Karpas-422 (cell line): ENCODE data around the gene C17orf75. TPM values are rescaled to one million over a fixed set of nuclear protein-coding genes. Genes with fewer than 3 reads are reported as not detected.
"Not testable (repeated sequence)": the region's sequence is repeated elsewhere in the genome, so short reads cannot be mapped to it uniquely, and the experiment has no call there.

Experiments
- DNase-seq: peaks from one replicate; pipeline ENCODE4 v3.0.0-alpha.2; 2015
- H2AFZ ChIP-seq: fragments of 200-600 bp; sonication (generic); 2 replicates; pipeline ENCODE4 v1.6.1; 2014; ENCODE audit warnings: antibody characterized with exemption, low read length, mixed read lengths
- H3K27ac ChIP-seq: fragments of 200-600 bp; sonication (generic); 2 replicates; pipeline ENCODE4 v1.5.1; 2014; ENCODE audit warnings: mild to moderate bottlenecking, low read length, moderate library complexity
- H3K27me3 ChIP-seq: fragments of 200-600 bp; sonication (generic); 2 replicates; pipeline ENCODE4 v1.6.1; 2014; ENCODE audit warnings: low read length, mixed read lengths
- H3K36me3 ChIP-seq: fragments of 200-600 bp; sonication (generic); 2 replicates; pipeline ENCODE4 v1.6.1; 2014; ENCODE audit warnings: low read length, mixed read lengths; ENCODE audit not compliant: insufficient read depth
- H3K4me1 ChIP-seq: fragments of 200-600 bp; sonication (generic); 2 replicates; pipeline ENCODE4 v1.6.1; 2014; ENCODE audit warnings: mild to moderate bottlenecking, low read length, mixed read lengths
- H3K4me2 ChIP-seq: fragments of 200-600 bp; sonication (generic); 2 replicates; pipeline ENCODE4 v1.6.1; 2014; ENCODE audit warnings: low read length, low read depth, mild to moderate bottlenecking; ENCODE audit not compliant: poor library complexity, severe bottlenecking
- H3K4me3 ChIP-seq: fragments of 200-600 bp; sonication (generic); 2 replicates; pipeline ENCODE4 v1.5.1; 2014; ENCODE audit warnings: mild to moderate bottlenecking, antibody characterized with exemption, low read length, mixed read lengths
- H3K79me2 ChIP-seq: fragments of 200-600 bp; sonication (generic); 2 replicates; pipeline ENCODE4 v1.6.1; 2014; ENCODE audit warnings: mild to moderate bottlenecking, low read length, mixed read lengths
- H3K9ac ChIP-seq: fragments of 200-600 bp; sonication (generic); 2 replicates; pipeline ENCODE4 v1.6.0; 2014; ENCODE audit warnings: low read length
- H3K9me2 ChIP-seq: fragments of 200-600 bp; sonication (generic), shearing (Covaris generic); replicated peaks from 2 replicates; pipeline ENCODE4 v1.6.0; 2014; ENCODE audit warnings: mild to moderate bottlenecking, low read length, moderate library complexity; ENCODE audit not compliant: insufficient read depth
- H3K9me3 ChIP-seq: fragments of 300-700, 200-600 bp; sonication (generic); 2 replicates; pipeline ENCODE4 v1.6.1; 2014; ENCODE audit warnings: low read length, mixed read lengths
- H4K20me1 ChIP-seq: fragments of 200-600 bp; sonication (generic); 2 replicates; pipeline ENCODE4 v1.6.1; 2014; ENCODE audit warnings: mild to moderate bottlenecking, antibody characterized with exemption, low read length, low read depth; ENCODE audit not compliant: insufficient read depth
- total RNA-seq: library from RNA; depleted of rRNA; stranded (reverse); fragments of >200 nt; shearing (Covaris generic); gene quantifications from 2 replicates; pipeline ENCODE4 v1.2.3, GENCODE V29; 2014; ENCODE audit warnings: low replicate concordance

Gene C17orf75
- total RNA-seq, 1 experiment from 2014 or later: 31.3 TPM

DNA sequence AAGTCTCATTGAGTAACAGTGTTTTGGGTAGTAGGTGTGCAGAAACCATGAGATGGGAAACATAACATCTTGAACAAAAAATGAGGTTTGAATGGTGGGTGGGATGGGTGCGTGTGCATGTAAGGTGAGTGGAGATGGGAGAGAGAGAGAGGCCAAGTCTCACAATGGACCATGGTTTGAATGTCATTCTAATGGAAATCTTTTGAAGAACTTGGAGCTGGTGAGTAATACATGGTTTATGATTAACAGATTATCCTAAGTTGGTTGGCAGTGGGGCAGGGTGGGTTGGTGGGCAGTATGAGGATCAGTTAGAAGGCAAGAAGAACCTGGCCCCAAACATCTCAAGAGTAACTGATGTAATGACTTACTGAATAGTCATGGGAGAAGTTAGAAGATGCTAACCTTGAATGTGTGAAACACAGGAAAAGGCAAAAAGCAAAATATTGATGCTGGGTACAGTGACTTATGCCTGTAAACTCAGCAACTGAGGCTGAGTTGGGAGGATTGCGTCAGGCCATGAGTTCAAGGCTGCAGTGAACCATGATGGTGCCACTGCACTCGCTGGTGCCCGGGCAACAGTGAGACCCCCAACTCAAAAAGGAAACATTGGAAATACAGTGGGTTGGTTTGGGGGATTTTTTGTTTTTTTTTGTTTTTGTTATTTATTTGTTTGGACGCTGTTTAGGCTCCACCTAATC, 40.7 kb upstream of the C17orf75 start:
- Histone ChIP-seq H3K9me2 (no peaks in the 10 kb centered on the region), H3K4me2 (no peak overlapping the region), H4K20me1 (no peaks in the 10 kb centered on the region), H3K4me1 (no peaks in the 10 kb centered on the region), H3K27ac (no peak overlapping the region), H3K27me3 (no peaks in the 10 kb centered on the region), H2AFZ (no peak overlapping the region), H3K36me3 (peaks cover 46% of the 10 kb centered on the region), H3K9me3 (no peaks in the 10 kb centered on the region), H3K79me2 (peaks cover 7% of the 10 kb centered on the region; the same call in 1 of the 2 replicates), H3K9ac (no peak overlapping the region), H3K4me3 (no peak overlapping the region)
- no peak for DNase-seq

DNA sequence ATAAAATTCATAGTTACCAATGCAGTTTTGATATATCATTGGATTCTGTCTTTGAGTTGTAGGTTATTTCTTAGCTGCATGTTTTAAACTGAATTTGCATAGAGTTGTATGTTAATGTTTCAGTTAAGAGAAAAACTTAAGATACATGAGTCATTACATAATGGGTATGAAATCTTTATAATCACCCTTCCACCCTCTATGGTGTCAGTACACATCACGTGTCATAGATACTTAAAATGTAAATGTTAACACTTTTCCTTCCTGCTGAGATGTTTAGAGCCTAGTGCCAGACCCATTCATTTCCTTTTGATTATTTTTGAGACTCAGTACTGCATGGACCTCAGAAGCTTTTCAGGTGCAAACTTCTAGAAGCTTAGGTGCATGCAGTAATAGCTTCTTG, 28.5 kb upstream of the C17orf75 start:
- no peak overlapping the region for H3K9ac ChIP-seq
- H4K20me1 ChIP-seq: peaks cover 15% of the 10 kb centered on the region
- no peaks in the 10 kb centered on the region for H3K27me3 ChIP-seq
- DNase-seq: no peak
- H3K4me1 ChIP-seq: peaks cover 7% of the 10 kb centered on the region; the same call in 1 of the 2 replicates
- peaks cover 85% of the 10 kb centered on the region for H3K36me3 ChIP-seq
- H3K9me3 ChIP-seq: no peaks in the 10 kb centered on the region
- H3K4me3 ChIP-seq: no peak overlapping the region
- H2AFZ ChIP-seq: no peak overlapping the region
- no peaks in the 10 kb centered on the region for H3K9me2 ChIP-seq
- H3K4me2 ChIP-seq: no peak overlapping the region
- H3K27ac ChIP-seq: no peak overlapping the region
- H3K79me2 ChIP-seq: peaks cover 84% of the 10 kb centered on the region

DNA sequence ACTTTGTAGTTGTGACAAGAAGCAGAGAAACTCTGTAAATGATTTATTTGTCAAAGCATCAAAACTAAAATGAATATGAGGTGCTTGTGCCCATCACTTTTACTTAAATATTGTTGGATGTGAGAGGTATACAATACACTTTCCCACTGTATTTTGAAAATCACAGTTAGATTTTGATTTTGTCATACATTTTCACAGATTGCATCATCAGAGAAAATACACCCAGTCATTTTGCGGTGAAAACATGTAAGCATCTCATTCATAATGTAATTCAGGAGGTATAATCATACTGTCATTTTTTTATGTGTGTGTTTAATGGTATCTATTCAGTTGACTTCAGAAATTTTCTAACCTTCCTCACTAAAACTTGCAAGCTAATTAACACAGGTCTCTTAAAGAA, 19.3 kb upstream of the C17orf75 start:
- H3K9me3 ChIP-seq: no peaks in the 10 kb centered on the region
- peaks cover 81% of the 10 kb centered on the region for H3K79me2 ChIP-seq
- no peak overlapping the region for H3K4me3 ChIP-seq
- H3K9me2 ChIP-seq: no peaks in the 10 kb centered on the region
- H3K36me3 ChIP-seq: peaks cover 74% of the 10 kb centered on the region
- no peak overlapping the region for H3K9ac ChIP-seq
- H4K20me1 ChIP-seq: peaks cover 41% of the 10 kb centered on the region
- no peak overlapping the region for H2AFZ ChIP-seq
- no peak overlapping the region for H3K27ac ChIP-seq
- H3K4me2 ChIP-seq: no peak overlapping the region
- no peaks in the 10 kb centered on the region for H3K4me1 ChIP-seq
- no peaks in the 10 kb centered on the region for H3K27me3 ChIP-seq
- DNase-seq: no peak

DNA sequence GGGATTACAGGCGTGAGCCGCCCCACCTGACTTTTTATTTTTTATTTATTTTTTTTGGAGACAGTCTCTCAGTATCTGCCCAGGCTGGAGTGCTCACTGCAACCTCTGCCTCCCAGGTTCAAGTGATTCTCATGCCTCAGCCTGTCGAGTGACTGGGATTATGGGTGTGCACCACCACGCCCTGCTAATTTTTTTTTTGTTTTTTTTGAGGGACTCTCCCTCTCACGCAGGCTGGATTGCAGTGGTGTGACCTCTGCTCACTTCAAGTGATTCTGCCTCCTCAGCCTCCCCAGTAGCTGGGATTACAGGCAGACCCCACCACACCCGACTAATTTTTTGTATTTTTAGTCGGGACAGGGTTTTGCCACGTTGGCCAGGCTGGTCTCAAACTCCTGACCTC, 15.6 kb upstream of the C17orf75 start:
- H3K4me3 ChIP-seq: no peak overlapping the region
- H3K27me3 ChIP-seq: no peaks in the 10 kb centered on the region
- H2AFZ ChIP-seq: no peak overlapping the region
- H3K4me1 ChIP-seq: no peaks in the 10 kb centered on the region; the same call in none of the 2 replicates
- peaks cover 62% of the 10 kb centered on the region for H4K20me1 ChIP-seq
- peaks cover 91% of the 10 kb centered on the region for H3K79me2 ChIP-seq
- H3K27ac ChIP-seq: no peak overlapping the region
- no peak for DNase-seq
- no peak overlapping the region for H3K4me2 ChIP-seq
- H3K36me3 ChIP-seq: peaks cover 65% of the 10 kb centered on the region
- H3K9me2 ChIP-seq: no peaks in the 10 kb centered on the region
- H3K9me3 ChIP-seq: no peaks in the 10 kb centered on the region
- H3K9ac ChIP-seq: no peak overlapping the region

DNA sequence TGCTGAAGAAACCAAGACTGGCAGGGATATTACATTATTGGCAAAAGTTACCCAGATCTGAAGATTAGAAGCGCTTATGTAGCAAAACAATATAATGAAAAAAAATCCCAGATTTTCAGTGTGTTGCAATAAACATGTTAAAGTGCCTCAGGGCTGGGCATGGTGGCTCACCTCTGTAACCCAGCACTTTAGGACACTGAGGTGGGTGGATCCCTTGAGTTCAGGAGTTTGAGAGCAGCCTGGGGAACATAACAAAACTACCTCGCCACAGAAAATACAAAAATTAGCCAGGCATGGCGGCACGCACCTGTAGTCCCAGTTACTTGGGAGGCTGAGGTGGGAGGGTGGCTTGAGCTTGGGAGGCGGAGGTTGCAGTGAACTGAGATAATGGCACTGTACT, 14.8 kb upstream of the C17orf75 start:
- H3K9me3 ChIP-seq: no peaks in the 10 kb centered on the region
- H3K9ac ChIP-seq: no peak overlapping the region
- no peaks in the 10 kb centered on the region for H3K9me2 ChIP-seq
- DNase-seq: no peak
- no peak overlapping the region for H3K27ac ChIP-seq
- peaks cover 9% of the 10 kb centered on the region for H3K4me1 ChIP-seq
- H3K27me3 ChIP-seq: no peaks in the 10 kb centered on the region
- H3K79me2 ChIP-seq: peaks cover 91% of the 10 kb centered on the region
- H4K20me1 ChIP-seq: peaks cover 64% of the 10 kb centered on the region
- H3K4me3 ChIP-seq: no peak overlapping the region
- H2AFZ ChIP-seq: no peak overlapping the region
- H3K4me2 ChIP-seq: no peak overlapping the region
- H3K36me3 ChIP-seq: peaks cover 64% of the 10 kb centered on the region

DNA sequence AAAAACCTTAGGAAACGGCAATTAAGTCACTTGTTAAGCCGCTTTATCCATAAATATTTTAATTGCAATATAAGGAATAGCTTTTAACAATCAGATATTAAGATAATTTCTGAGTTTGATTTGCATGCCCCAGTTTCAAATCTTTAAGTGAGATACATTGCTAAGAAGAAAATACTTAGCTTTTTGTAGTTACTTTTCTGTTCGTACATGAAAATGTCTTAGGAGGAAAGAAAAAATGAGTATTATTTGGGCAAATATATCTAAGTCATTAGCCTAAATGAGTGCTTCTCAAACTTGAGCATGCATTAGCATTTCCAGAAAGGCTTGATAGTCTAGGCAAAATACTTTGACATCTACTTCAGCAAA, 14.4 kb upstream of the C17orf75 start:
- H3K9me3 ChIP-seq: no peaks in the 10 kb centered on the region
- H3K27me3 ChIP-seq: no peaks in the 10 kb centered on the region
- no peak overlapping the region for H3K9ac ChIP-seq
- peaks cover 12% of the 10 kb centered on the region for H3K4me1 ChIP-seq
- H4K20me1 ChIP-seq: peaks cover 67% of the 10 kb centered on the region
- H3K27ac ChIP-seq: no peak overlapping the region
- H3K4me3 ChIP-seq: no peak overlapping the region
- no peak for DNase-seq
- no peak overlapping the region for H2AFZ ChIP-seq
- H3K36me3 ChIP-seq: peaks cover 66% of the 10 kb centered on the region
- H3K4me2 ChIP-seq: no peak overlapping the region
- no peaks in the 10 kb centered on the region for H3K9me2 ChIP-seq
- H3K79me2 ChIP-seq: peaks cover 91% of the 10 kb centered on the region

DNA sequence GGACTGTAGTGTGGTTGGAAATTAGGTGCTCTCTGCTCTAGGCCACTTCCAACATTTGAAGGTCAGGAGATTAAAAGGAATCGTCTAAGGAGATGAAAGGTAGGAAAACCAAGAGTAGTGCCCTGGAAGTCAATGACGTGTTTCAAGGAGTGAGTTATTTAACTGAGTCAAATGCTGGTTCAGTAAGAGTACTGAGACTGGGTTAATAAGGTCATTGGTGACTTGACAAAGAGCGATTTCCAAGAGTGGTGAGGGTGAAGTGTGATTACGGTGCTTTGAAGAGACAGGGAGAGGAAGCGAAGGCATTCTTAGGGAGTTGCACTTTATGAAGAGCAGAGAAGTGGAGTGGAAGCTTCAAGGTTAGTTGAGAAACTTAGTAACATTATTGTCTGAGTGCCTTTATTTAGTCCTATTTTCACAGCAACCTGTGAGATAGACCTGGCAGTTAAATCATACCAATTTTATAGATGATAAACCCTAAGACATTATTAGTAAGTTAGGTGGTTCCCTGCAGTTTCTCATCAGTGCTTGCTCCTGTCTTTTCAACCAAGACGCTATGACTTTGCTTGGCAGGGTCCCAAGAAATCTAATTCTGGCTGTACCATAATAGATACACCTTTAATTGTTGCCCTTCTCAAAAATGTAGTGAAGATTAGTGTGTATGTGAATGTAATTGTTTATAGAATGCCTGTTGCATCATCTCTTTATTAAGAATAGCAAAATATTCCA, 13.8 kb upstream of the C17orf75 start:
- no peaks in the 10 kb centered on the region for H3K9me2 ChIP-seq
- H3K9me3 ChIP-seq: no peaks in the 10 kb centered on the region
- no peak overlapping the region for H3K4me2 ChIP-seq
- H4K20me1 ChIP-seq: peaks cover 70% of the 10 kb centered on the region
- peaks cover 66% of the 10 kb centered on the region for H3K36me3 ChIP-seq
- H3K27me3 ChIP-seq: no peaks in the 10 kb centered on the region
- no peak for DNase-seq
- no peak overlapping the region for H3K4me3 ChIP-seq
- no peak overlapping the region for H3K9ac ChIP-seq
- no peak overlapping the region for H2AFZ ChIP-seq
- peaks cover 16% of the 10 kb centered on the region for H3K4me1 ChIP-seq
- H3K27ac ChIP-seq: no peak overlapping the region
- peaks cover 91% of the 10 kb centered on the region for H3K79me2 ChIP-seq

DNA sequence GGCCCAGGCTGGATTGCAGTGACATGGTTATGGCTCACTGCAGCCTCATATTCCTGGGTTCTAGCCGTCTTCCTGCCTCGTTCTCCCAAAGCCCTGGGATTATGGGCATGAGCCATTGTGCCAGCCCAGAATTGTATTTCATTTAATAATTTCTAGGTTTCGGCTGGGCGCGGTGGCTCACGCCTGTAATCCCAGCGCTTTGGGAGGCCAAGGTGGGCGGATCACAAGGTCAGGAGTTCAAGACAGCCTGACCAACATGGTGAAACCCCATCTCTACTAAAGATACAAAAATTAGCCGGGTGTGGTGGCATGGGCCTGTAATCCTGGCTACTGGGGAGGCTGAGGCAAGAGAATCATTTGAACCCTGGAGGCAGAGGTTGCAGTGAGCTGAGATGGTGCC, 10.8 kb upstream of the C17orf75 start:
- Histone ChIP-seq H3K4me1 (peaks cover 27% of the 10 kb centered on the region), H3K36me3 (peaks cover 46% of the 10 kb centered on the region), H3K4me2 (peak overlapping the region; percentile 12), H3K79me2 (peaks cover 84% of the 10 kb centered on the region), H4K20me1 (peaks cover 53% of the 10 kb centered on the region)
- H3K27me3 ChIP-seq, H3K9me3 ChIP-seq, H3K4me3 ChIP-seq, H3K9ac ChIP-seq, H3K9me2 ChIP-seq, H2AFZ ChIP-seq, H3K27ac ChIP-seq, DNase-seq: not testable (repeated sequence)
